Keratinocyte (primary cell): ENCODE results near the gene CHAF1B.

Experiments
- EZH2 ChIP-seq: IDR thresholded peaks from one replicate; pipeline ENCODE4 v1.6.1; 2012; ENCODE audit warnings: inconsistent platforms, mild to moderate bottlenecking, low read length, moderate library complexity
- TF ChIP-seq, protein P1 (sequence below), 3 experiments: IDR thresholded peaks in 1 of 3; conservative IDR thresholded peaks in 1 of 3; optimal IDR thresholded peaks in 1 of 3; 2 replicates in 2 of 3; 3 replicates in 1 of 3; pipeline versions ENCODE3 to v1.5.1; 2011; ENCODE audit warnings: low read length in 3 of 3, mild to moderate bottlenecking in 3 of 3, moderate library complexity in 2 of 3, control low read depth in 1 of 3, inconsistent platforms in 1 of 3; ENCODE audit not compliant: insufficient read depth in 2 of 3; ENCODE audit errors: extremely low read depth in 1 of 3

DNA sequence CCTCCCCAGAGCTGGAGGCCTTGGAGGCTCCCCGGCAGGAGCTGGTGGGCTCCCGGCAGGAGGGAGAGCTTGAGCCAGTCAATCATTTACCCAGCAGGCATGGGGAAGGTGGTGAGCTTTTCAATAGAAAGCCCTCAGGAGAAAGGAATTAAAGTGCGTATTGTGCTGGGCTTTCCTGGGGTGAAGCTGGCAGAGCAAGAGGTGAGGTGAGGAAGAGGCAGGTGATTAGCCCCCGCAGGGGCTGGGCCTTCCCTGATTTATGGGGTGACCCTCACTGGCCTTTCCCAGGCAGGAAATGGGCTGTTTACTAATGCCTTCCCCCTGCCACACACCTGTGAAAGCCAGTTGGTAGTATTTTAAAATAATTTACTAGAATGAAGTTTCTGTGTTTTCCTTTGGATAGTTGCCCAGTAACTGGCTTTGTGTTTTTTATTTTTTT lies 68.9 kb downstream of the CHAF1B start:
- TF ChIP-seq EZH2: no peak
- TF ChIP-seq, protein P1, sequence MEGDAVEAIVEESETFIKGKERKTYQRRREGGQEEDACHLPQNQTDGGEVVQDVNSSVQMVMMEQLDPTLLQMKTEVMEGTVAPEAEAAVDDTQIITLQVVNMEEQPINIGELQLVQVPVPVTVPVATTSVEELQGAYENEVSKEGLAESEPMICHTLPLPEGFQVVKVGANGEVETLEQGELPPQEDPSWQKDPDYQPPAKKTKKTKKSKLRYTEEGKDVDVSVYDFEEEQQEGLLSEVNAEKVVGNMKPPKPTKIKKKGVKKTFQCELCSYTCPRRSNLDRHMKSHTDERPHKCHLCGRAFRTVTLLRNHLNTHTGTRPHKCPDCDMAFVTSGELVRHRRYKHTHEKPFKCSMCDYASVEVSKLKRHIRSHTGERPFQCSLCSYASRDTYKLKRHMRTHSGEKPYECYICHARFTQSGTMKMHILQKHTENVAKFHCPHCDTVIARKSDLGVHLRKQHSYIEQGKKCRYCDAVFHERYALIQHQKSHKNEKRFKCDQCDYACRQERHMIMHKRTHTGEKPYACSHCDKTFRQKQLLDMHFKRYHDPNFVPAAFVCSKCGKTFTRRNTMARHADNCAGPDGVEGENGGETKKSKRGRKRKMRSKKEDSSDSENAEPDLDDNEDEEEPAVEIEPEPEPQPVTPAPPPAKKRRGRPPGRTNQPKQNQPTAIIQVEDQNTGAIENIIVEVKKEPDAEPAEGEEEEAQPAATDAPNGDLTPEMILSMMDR (optimal IDR thresholded peaks at IDR 0.05 in 1 of 3, IDR thresholded peaks at IDR 0.05 in 1 of 3, conservative IDR thresholded peaks at IDR 0.05 in 1 of 3; ENCODE audit: extremely low read depth in 1 of 3, insufficient read depth in 2 of 3, low read length in 3 of 3): no peak
